Caco-2 (cell line): ENCODE data around the gene LRFN5. TPM values are rescaled to one million over a fixed set of nuclear protein-coding genes. Genes with fewer than 3 reads are reported as not detected.

Source experiments
- BruUV-seq: library from RNA; stranded (reverse); fragments of 400-500 nt; replicated peaks from 2 replicates; lab custom pipeline; 2021; lab: Mats Ljungman, UMichigan
- CTCF ChIA-PET: fragments of 300-600 bp; sonication (Branson Sonifier 250); formaldehyde crosslinking; loops from one replicate; lab custom pipeline; 2022; ENCODE audit warnings: antibody characterized with exemption; lab: Charles Lee
- POLR2A ChIA-PET: fragments of 300-600 bp; sonication (Branson Sonifier 250); formaldehyde crosslinking; loops from one replicate; lab custom pipeline; 2022; ENCODE audit warnings: antibody characterized with exemption; lab: Charles Lee
- DNase-seq, 2 experiments: peaks; one replicate each; pipeline versions ENCODE4 v3.0.0 to v3.0.0-alpha.2; 2020 to 2022
- H3K27me3 ChIP-seq: replicated peaks from 2 replicates; pipeline ENCODE4 v1.6.0; 2011; ENCODE audit warnings: low read length; ENCODE audit not compliant: control insufficient read depth, insufficient read depth
- H3K36me3 ChIP-seq: 2 replicates; pipeline ENCODE4 v1.5.1; 2011; ENCODE audit warnings: low read length; ENCODE audit not compliant: control insufficient read depth, insufficient read depth
- H3K4me1 ChIP-seq: fragments of 250-450 bp; sonication (Bioruptor Pico); 2 replicates; pipeline ENCODE4 v1.5.1; 2020; ENCODE audit warnings: mild to moderate bottlenecking
- H3K4me3 ChIP-seq: 2 replicates; pipeline ENCODE4 v1.5.1; 2011; ENCODE audit warnings: low read depth, mild to moderate bottlenecking, control low read depth, low read length
- H3K9me3 ChIP-seq: fragments of 250-450 bp; sonication (Bioruptor Pico); 2 replicates; pipeline ENCODE4 v1.5.1; 2020; ENCODE audit warnings: mild to moderate bottlenecking, moderate library complexity
- H3K27ac Mint-ChIP-seq: one replicate; pipeline ENCODE4 v1.8.0; 2022; ENCODE audit warnings: mixed read lengths; ENCODE audit not compliant: unreplicated experiment
- H3K27me3 Mint-ChIP-seq: one replicate; pipeline ENCODE4 v1.8.0; 2022; ENCODE audit warnings: mixed read lengths; ENCODE audit not compliant: insufficient read depth, unreplicated experiment
- H3K36me3 Mint-ChIP-seq: one replicate; pipeline ENCODE4 v1.8.0; 2022; ENCODE audit warnings: mild to moderate bottlenecking, mixed read lengths; ENCODE audit not compliant: insufficient read depth, unreplicated experiment
- H3K4me1 Mint-ChIP-seq: one replicate; pipeline ENCODE4 v1.8.0; 2022; ENCODE audit warnings: low read depth, mixed read lengths; ENCODE audit not compliant: unreplicated experiment
- H3K4me3 Mint-ChIP-seq: one replicate; pipeline ENCODE4 v1.8.0; 2022; ENCODE audit warnings: mild to moderate bottlenecking, moderate library complexity, mixed read lengths; ENCODE audit not compliant: unreplicated experiment
- H3K9me3 Mint-ChIP-seq: one replicate; pipeline ENCODE4 v1.8.0; 2022; ENCODE audit warnings: mixed read lengths; ENCODE audit not compliant: unreplicated experiment
- intact Hi-C: fragments of 100-400 bp; cut with micrococcal nuclease; formaldehyde crosslinking; loops from one replicate; pipeline ENCODE4 v1.10.0; 2022; ENCODE audit not compliant: unreplicated experiment
- total RNA-seq: library from RNA; stranded (reverse); gene quantifications from 2 replicates; pipeline ENCODE4 v1.2.3, GENCODE V29; 2022
- TF ChIP-seq, protein P1 (sequence below), 2 experiments: fragments of 200-600 bp in 1 of 2; IDR thresholded peaks; 1 replicate in 1 of 2; 2 replicates in 1 of 2; pipeline versions ENCODE4 v1.5.1 to v1.8.0; 2011 to 2022; ENCODE audit warnings: antibody characterized with exemption in 1 of 2, control low read depth in 1 of 2, inconsistent platforms in 1 of 2, low read depth in 1 of 2, low read length in 1 of 2, mild to moderate bottlenecking in 1 of 2, moderate library complexity in 1 of 2; ENCODE audit not compliant: insufficient read depth in 1 of 2, severe bottlenecking in 1 of 2, unreplicated experiment in 1 of 2

The LRFN5 gene
- total RNA-seq, 1 experiment from 2014 or later = not detected

DNA sequence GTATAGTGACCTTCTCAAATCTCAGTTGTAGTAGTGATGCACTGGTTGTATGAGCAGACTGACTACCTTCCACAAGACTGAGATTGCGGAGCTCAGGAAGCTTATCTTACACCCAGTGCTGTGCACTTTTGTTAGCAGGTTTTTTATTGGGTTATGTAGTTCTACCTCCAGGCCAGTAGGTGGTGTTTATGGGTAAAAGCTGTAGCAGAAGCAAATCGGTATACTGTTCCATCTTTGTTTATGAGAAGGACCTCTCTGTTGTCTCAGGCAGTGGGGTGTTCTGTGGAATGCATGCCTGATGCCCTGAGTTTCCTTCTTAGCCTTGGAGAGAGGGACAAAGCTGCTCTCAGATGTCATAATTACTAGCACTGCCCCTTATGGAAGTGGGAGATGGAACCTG is 217.8 kb downstream of the LRFN5 start:
- Histone ChIP-seq H3K36me3 (no peaks in the 10 kb centered on the region), H3K9me3 (no peaks in the 10 kb centered on the region), H3K27me3 (no peaks in the 10 kb centered on the region), H3K4me1 (no peaks in the 10 kb centered on the region), H3K4me3 (no peak overlapping the region)
- TF ChIP-seq, protein P1, sequence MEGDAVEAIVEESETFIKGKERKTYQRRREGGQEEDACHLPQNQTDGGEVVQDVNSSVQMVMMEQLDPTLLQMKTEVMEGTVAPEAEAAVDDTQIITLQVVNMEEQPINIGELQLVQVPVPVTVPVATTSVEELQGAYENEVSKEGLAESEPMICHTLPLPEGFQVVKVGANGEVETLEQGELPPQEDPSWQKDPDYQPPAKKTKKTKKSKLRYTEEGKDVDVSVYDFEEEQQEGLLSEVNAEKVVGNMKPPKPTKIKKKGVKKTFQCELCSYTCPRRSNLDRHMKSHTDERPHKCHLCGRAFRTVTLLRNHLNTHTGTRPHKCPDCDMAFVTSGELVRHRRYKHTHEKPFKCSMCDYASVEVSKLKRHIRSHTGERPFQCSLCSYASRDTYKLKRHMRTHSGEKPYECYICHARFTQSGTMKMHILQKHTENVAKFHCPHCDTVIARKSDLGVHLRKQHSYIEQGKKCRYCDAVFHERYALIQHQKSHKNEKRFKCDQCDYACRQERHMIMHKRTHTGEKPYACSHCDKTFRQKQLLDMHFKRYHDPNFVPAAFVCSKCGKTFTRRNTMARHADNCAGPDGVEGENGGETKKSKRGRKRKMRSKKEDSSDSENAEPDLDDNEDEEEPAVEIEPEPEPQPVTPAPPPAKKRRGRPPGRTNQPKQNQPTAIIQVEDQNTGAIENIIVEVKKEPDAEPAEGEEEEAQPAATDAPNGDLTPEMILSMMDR (IDR thresholded peaks at IDR 0.05; ENCODE audit: insufficient read depth in 1 of 2, low read depth in 1 of 2, low read length in 1 of 2, severe bottlenecking in 1 of 2, unreplicated experiment in 1 of 2) = peak in 1 of 2 experiments; percentile 16
- no peaks in the 10 kb centered on the region for H3K4me1 Mint-ChIP-seq
- H3K27me3 Mint-ChIP-seq = peaks cover 2% of the 10 kb centered on the region
- POLR2A ChIA-PET = no interaction called here
- CTCF ChIA-PET = interaction anchor here (0.5 kb wide), 1 partner anchor 42 kb away, joined by 4 read pairs; no protein-coding TSS in a partner anchor
- no peaks in the 10 kb centered on the region for H3K36me3 Mint-ChIP-seq
- H3K27ac Mint-ChIP-seq = no peak overlapping the region
- BruUV-seq = no TSS peak
- intact Hi-C loops = no loop called here
- DNase-seq = no peak
- no peaks in the 10 kb centered on the region for H3K9me3 Mint-ChIP-seq
- no peak overlapping the region for H3K4me3 Mint-ChIP-seq

DNA sequence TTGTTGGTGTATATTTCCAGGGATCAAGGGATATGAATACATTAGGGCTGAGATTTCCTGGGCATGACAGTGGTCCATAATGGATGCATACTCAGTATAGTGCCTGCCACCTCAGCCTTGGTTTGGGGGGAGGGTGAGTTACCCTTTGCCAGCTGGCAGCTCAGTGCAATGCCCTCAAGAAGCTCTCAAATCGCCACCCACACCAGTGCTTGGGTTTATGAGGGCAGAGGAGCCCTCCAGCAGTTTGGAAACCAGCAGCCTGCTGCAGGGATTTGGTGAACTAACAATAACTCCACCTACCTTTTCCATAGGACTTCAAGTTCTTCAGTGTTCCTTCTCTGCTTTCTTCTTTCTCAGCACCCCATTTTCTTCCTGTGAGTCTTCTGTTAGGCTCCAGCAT is 218.9 kb downstream of the LRFN5 start:
- Mint-ChIP-seq H3K27ac (no peak overlapping the region), H3K4me1 (no peaks in the 10 kb centered on the region), H3K36me3 (no peaks in the 10 kb centered on the region), H3K27me3 (peaks cover 2% of the 10 kb centered on the region), H3K4me3 (no peak overlapping the region), H3K9me3 (no peaks in the 10 kb centered on the region)
- H3K9me3 ChIP-seq = no peaks in the 10 kb centered on the region
- ChIA-PET CTCF (no interaction called here), POLR2A (no interaction called here)
- intact Hi-C loops = no loop called here
- no peaks in the 10 kb centered on the region for H3K27me3 ChIP-seq
- no TSS peak for BruUV-seq
- TF ChIP-seq, protein P1 (IDR thresholded peaks at IDR 0.05; ENCODE audit: insufficient read depth in 1 of 2, low read depth in 1 of 2, low read length in 1 of 2, severe bottlenecking in 1 of 2, unreplicated experiment in 1 of 2) = no peak
- no peak overlapping the region for H3K4me3 ChIP-seq
- no peaks in the 10 kb centered on the region for H3K36me3 ChIP-seq
- DNase-seq = no peak
- H3K4me1 ChIP-seq = no peaks in the 10 kb centered on the region

DNA sequence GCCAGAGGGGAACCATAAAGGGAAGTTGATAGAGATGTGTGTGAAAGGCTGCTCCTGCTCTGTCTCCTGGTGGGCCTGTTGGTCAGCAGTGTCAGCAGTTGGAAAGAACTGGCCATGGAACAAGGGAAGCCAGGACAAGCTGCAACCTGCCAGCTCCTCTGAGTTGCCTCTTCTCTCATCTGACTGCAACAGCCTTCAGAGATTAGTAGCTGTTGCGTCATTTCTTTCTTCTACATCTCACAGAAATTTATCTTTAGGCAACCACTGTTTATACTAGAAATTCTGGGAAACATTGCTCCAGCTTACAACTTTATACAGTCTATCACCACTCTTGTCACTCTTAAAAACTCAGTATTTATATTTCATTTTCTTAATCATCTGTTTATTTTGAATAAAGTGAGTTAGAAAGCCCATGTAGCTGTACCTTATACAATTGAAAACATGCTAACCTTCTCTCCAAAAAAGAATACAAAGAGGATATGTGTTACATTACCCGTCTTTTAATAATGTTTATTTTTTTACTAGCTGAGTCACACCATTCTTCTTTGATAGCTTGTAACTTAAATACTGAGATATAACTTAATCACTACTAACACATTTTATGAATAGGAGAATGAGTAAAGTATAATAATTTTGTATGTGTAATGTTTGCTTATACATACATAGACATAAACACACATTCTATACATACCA is 224.2 kb downstream of the LRFN5 start:
- ChIA-PET CTCF (no interaction called here), POLR2A (no interaction called here)

More for the DNA sequence above, 224.2 kb downstream of the LRFN5 start:
- intact Hi-C loops = no loop called here
- H3K4me1 Mint-ChIP-seq = no peaks in the 10 kb centered on the region
- H3K4me3 Mint-ChIP-seq = no peak overlapping the region
- Histone ChIP-seq H3K36me3 (no peaks in the 10 kb centered on the region), H3K4me1 (no peaks in the 10 kb centered on the region), H3K27me3 (no peaks in the 10 kb centered on the region), H3K4me3 (no peak overlapping the region), H3K9me3 (no peaks in the 10 kb centered on the region)
- DNase-seq = peak in 1 of 2 experiments; percentile 2
- no TSS peak for BruUV-seq
- TF ChIP-seq, protein P1 (IDR thresholded peaks at IDR 0.05; ENCODE audit: insufficient read depth in 1 of 2, low read depth in 1 of 2, low read length in 1 of 2, severe bottlenecking in 1 of 2, unreplicated experiment in 1 of 2) = no peak
- H3K9me3 Mint-ChIP-seq = no peaks in the 10 kb centered on the region
- no peak overlapping the region for H3K27ac Mint-ChIP-seq
- no peaks in the 10 kb centered on the region for H3K36me3 Mint-ChIP-seq
- H3K27me3 Mint-ChIP-seq = peaks cover 2% of the 10 kb centered on the region
